Urothelium cell line (cell line): ENCODE results near the gene LY6G6F.
"Not testable (repeated sequence)": the region's sequence is repeated elsewhere in the genome, so short reads cannot be mapped to it uniquely, and the experiment has no call there.

Source experiments
- DNase-seq: peaks from one replicate; pipeline ENCODE4 v3.0.0; 2011; ENCODE audit warnings: low spot score, mixed read lengths
- FAIRE-seq: peaks from 2 replicates; lab custom pipeline; 2011; peaks lifted over from hg19 to GRCh38; lab: Jason Lieb, UNC

The LY6G6F gene

GRCh38 chr6:31701666-31702404 lies 4.8 kb upstream of the LY6G6F start:
- no peak for DNase-seq
- no peak for FAIRE-seq

GRCh38 chr6:31702405-31702818 lies 4.3 kb upstream of the LY6G6F start:
- FAIRE-seq (no peak), DNase-seq (peak; percentile 26)

GRCh38 chr6:31702819-31703716 lies 3.6 kb upstream of the LY6G6F start, which contains the start of gene ABHD16A:
Gene ABHD16A (minus strand): TSS chr6:31703324. CDS start chr6:31703281, 43 bp downstream.
- DNase-seq (peak; percentile 99), FAIRE-seq (peak; percentile 69)

- no peak for DNase-seq
- FAIRE-seq = no peak
Observed at GRCh38 chr6:31705931-31706330, 735 bp upstream of the LY6G6F start.

- FAIRE-seq (no peak), DNase-seq (no peak)
Observed at GRCh38 chr6:31707701-31708100, 1.0 kb downstream of the LY6G6F start.

- FAIRE-seq (no peak), DNase-seq (no peak)
Observed at GRCh38 chr6:31708224-31708623, 1.6 kb downstream of the LY6G6F start.

GRCh38 chr6:31709157-31709556 lies 2.5 kb downstream of the LY6G6F start:
- not testable (repeated sequence) for FAIRE-seq, DNase-seq

GRCh38 chr6:31710523-31711219 lies 4.0 kb downstream of the LY6G6F start:
- no peak for DNase-seq
- no peak for FAIRE-seq

GRCh38 chr6:31711233-31711632 lies 4.6 kb downstream of the LY6G6F start:
- DNase-seq (no peak), FAIRE-seq (no peak)

GRCh38 chr6:31712296-31712695 lies 5.6 kb downstream of the LY6G6F start:
- DNase-seq (peak; percentile 29), FAIRE-seq (peak; percentile 56)

- DNase-seq (no peak), FAIRE-seq (no peak)
Observed at GRCh38 chr6:31713465-31713864, 6.8 kb downstream of the LY6G6F start.

- FAIRE-seq = peak; percentile 17
- no peak for DNase-seq
Observed at GRCh38 chr6:31713991-31714684, 7.5 kb downstream of the LY6G6F start.

GRCh38 chr6:31715022-31715958 lies 8.6 kb downstream of the LY6G6F start, which contains the start of gene LY6G6D:
Gene LY6G6D (plus strand): TSS chr6:31715348. CDS start chr6:31715356, 8 bp downstream.
- no peak for FAIRE-seq
- no peak for DNase-seq

GRCh38 chr6:31717499-31718222 lies 11.0 kb downstream of the LY6G6F start:
- FAIRE-seq (peak; percentile 61), DNase-seq (no peak)

GRCh38 chr6:31718265-31718664 lies 11.6 kb downstream of the LY6G6F start:
- FAIRE-seq (no peak), DNase-seq (no peak)

- no peak for FAIRE-seq
- DNase-seq = no peak
Observed at GRCh38 chr6:31719001-31719400, 12.3 kb downstream of the LY6G6F start.

- DNase-seq (no peak), FAIRE-seq (no peak)
Observed at GRCh38 chr6:31720196-31720770, 13.6 kb downstream of the LY6G6F start.

GRCh38 chr6:31721351-31722020 lies 14.8 kb downstream of the LY6G6F start, which contains the start of gene LY6G6C:
Gene LY6G6C (minus strand): TSS chr6:31721746. CDS start chr6:31721679, 67 bp downstream.
- FAIRE-seq (no peak), DNase-seq (no peak)
